ENCODE data around the gene STAG2. TPM values are rescaled to one million over a fixed set of nuclear protein-coding genes. Genes with fewer than 3 reads are reported as not detected.
"Not testable (repeated sequence)": the region's sequence is repeated elsewhere in the genome, so short reads cannot be mapped to it uniquely, and the experiment has no call there.

Gene STAG2
- total RNA-seq, 1 donor from 2014 or later: 54.0 TPM

GRCh38 chrX:123923211-123923610 lies 38.3 kb upstream of the STAG2 start:
- no peaks in the 10 kb centered on the region for H3K4me1 ChIP-seq
- no peak overlapping the region for H3K27ac ChIP-seq
- no peak for DNase-seq (ENCODE audit: extremely low spot score in 2 of 2)
- no peak overlapping the region for H3K4me3 ChIP-seq
- no peaks in the 10 kb centered on the region for H3K36me3 ChIP-seq
- H3K27me3 ChIP-seq: no peaks in the 10 kb centered on the region
- TF ChIP-seq CTCF (IDR thresholded peaks at IDR 0.05) (no peak), POLR2AphosphoS5 (IDR thresholded peaks at IDR 0.05; ENCODE audit: insufficient read depth in 1 of 2, low read depth in 1 of 2) (no peak), POLR2A (IDR thresholded peaks at IDR 0.05) (no peak)
- intact Hi-C loops (cut with DNase I): no loop called here
- no peaks in the 10 kb centered on the region for H3K9me3 ChIP-seq

GRCh38 chrX:123924186-123924585 lies 37.3 kb upstream of the STAG2 start:
- no peaks in the 10 kb centered on the region for H3K27me3 ChIP-seq
- no peak for TF ChIP-seq POLR2AphosphoS5 (IDR thresholded peaks at IDR 0.05; ENCODE audit: insufficient read depth in 1 of 2, low read depth in 1 of 2)
- no peak for TF ChIP-seq CTCF (IDR thresholded peaks at IDR 0.05)
- no peak for TF ChIP-seq POLR2A (IDR thresholded peaks at IDR 0.05)
- intact Hi-C loops (cut with DNase I): no loop called here
- H3K36me3 ChIP-seq: no peaks in the 10 kb centered on the region
- H3K4me1 ChIP-seq: no peaks in the 10 kb centered on the region
- DNase-seq (ENCODE audit: extremely low spot score in 2 of 2): no peak
- no peak overlapping the region for H3K27ac ChIP-seq
- H3K4me3 ChIP-seq: no peak overlapping the region
- H3K9me3 ChIP-seq: no peaks in the 10 kb centered on the region

- TF ChIP-seq POLR2AphosphoS5 (IDR thresholded peaks at IDR 0.05; ENCODE audit: insufficient read depth in 1 of 2, low read depth in 1 of 2) (no peak), CTCF (IDR thresholded peaks at IDR 0.05) (no peak), POLR2A (IDR thresholded peaks at IDR 0.05) (no peak)
- no peak overlapping the region for H3K4me3 ChIP-seq
- no peaks in the 10 kb centered on the region for H3K4me1 ChIP-seq
- H3K9me3 ChIP-seq: no peaks in the 10 kb centered on the region
- H3K36me3 ChIP-seq: no peaks in the 10 kb centered on the region
- H3K27ac ChIP-seq: no peak overlapping the region
- intact Hi-C loops (cut with DNase I): no loop called here
- no peaks in the 10 kb centered on the region for H3K27me3 ChIP-seq
- DNase-seq (ENCODE audit: extremely low spot score in 2 of 2): no peak
Measured at GRCh38 chrX:123927845-123928244, 33.7 kb upstream of the STAG2 start.

- H3K27me3 ChIP-seq; intact Hi-C loops (cut with DNase I); H3K36me3 ChIP-seq; H3K27ac ChIP-seq; H3K9me3 ChIP-seq; H3K4me3 ChIP-seq; H3K4me1 ChIP-seq; DNase-seq (ENCODE audit: extremely low spot score in 2 of 2): not testable (repeated sequence)
Measured at GRCh38 chrX:123932055-123932454, 29.5 kb upstream of the STAG2 start.

- no peak overlapping the region for H3K4me3 ChIP-seq
- no peak overlapping the region for H3K27ac ChIP-seq
- no peaks in the 10 kb centered on the region for H3K4me1 ChIP-seq
- no peaks in the 10 kb centered on the region for H3K27me3 ChIP-seq
- no peak for TF ChIP-seq CTCF (IDR thresholded peaks at IDR 0.05)
- no peak for DNase-seq (ENCODE audit: extremely low spot score in 2 of 2)
- no peaks in the 10 kb centered on the region for H3K9me3 ChIP-seq
- no peaks in the 10 kb centered on the region for H3K36me3 ChIP-seq
- intact Hi-C loops (cut with DNase I): loop anchor here (10.0 kb wide), 1 partner anchor 108 kb away; no protein-coding TSS in a partner anchor
Measured at GRCh38 chrX:123943074-123943473, 18.4 kb upstream of the STAG2 start.

GRCh38 chrX:123943488-123943887 lies 18.0 kb upstream of the STAG2 start:
- no peak for TF ChIP-seq POLR2AphosphoS5 (IDR thresholded peaks at IDR 0.05; ENCODE audit: insufficient read depth in 1 of 2, low read depth in 1 of 2)
- TF ChIP-seq POLR2A (IDR thresholded peaks at IDR 0.05): no peak
- no peak for TF ChIP-seq CTCF (IDR thresholded peaks at IDR 0.05)
- Histone ChIP-seq H3K27ac (no peak overlapping the region), H3K9me3 (no peaks in the 10 kb centered on the region), H3K4me1 (no peaks in the 10 kb centered on the region), H3K36me3 (no peaks in the 10 kb centered on the region), H3K4me3 (no peak overlapping the region), H3K27me3 (no peaks in the 10 kb centered on the region)
- intact Hi-C loops (cut with DNase I): loop anchor here (10.0 kb wide), 1 partner anchor 109 kb away; no protein-coding TSS in a partner anchor
- no peak for DNase-seq (ENCODE audit: extremely low spot score in 2 of 2)
